Keratinocyte (primary cell): ENCODE measurements around the gene COPZ1. TPM values are rescaled to one million over a fixed set of nuclear protein-coding genes. Genes with fewer than 3 reads are reported as not detected.

Experiments
- DNase-seq: peaks from one replicate; pipeline ENCODE4 v3.0.0-alpha.2; 2011; ENCODE audit warnings: low read depth, missing footprints, low spot score
- FAIRE-seq: peaks from 2 replicates; lab custom pipeline; 2011; peaks lifted over from hg19 to GRCh38; lab: Jason Lieb, UNC
- H2AFZ ChIP-seq: 2 replicates; pipeline ENCODE4 v1.6.0; 2012; ENCODE audit warnings: low read length, control low read depth, inconsistent platforms; ENCODE audit not compliant: control insufficient read depth
- H3K27ac ChIP-seq: 2 replicates; pipeline ENCODE4 v1.5.1; 2011; ENCODE audit warnings: low read length; ENCODE audit not compliant: control insufficient read depth, insufficient read depth
- H3K27me3 ChIP-seq: 3 replicates; pipeline ENCODE4 v1.6.0; 2011; ENCODE audit warnings: low read length; ENCODE audit not compliant: control insufficient read depth, insufficient read depth; ENCODE audit errors: extremely low read depth
- H3K36me3 ChIP-seq, 2 experiments: 2 replicates in 1 of 2; 3 replicates in 1 of 2; pipeline ENCODE4 v1.5.1; 2011; ENCODE audit warnings: low read length in 2 of 2, mild to moderate bottlenecking in 1 of 2; ENCODE audit not compliant: control insufficient read depth in 2 of 2, insufficient read depth in 2 of 2; ENCODE audit errors: extremely low read depth in 1 of 2
- H3K4me1 ChIP-seq: 3 replicates; pipeline ENCODE4 v1.5.1; 2011; ENCODE audit warnings: low read length; ENCODE audit not compliant: control insufficient read depth, insufficient read depth; ENCODE audit errors: extremely low read depth
- H3K4me2 ChIP-seq: 3 replicates; pipeline ENCODE4 v1.6.0; 2011; ENCODE audit warnings: low read depth, low read length; ENCODE audit not compliant: control insufficient read depth, insufficient read depth; ENCODE audit errors: extremely low read depth
- H3K4me3 ChIP-seq, 3 experiments: fragments of 200-600 bp in 1 of 3; sonication (generic) in 1 of 3; 2 replicates in 2 of 3; 3 replicates in 1 of 3; pipeline ENCODE4 v1.5.1; 2011 to 2016; ENCODE audit warnings: low read length in 3 of 3, mild to moderate bottlenecking in 3 of 3, control low read depth in 2 of 3, inconsistent platforms in 1 of 3, low read depth in 1 of 3, mixed read lengths in 1 of 3, mixed run types in 1 of 3, moderate library complexity in 1 of 3; ENCODE audit not compliant: control insufficient read depth in 2 of 3, insufficient read depth in 2 of 3; ENCODE audit errors: extremely low read depth in 1 of 3
- H3K79me2 ChIP-seq: 2 replicates; pipeline ENCODE4 v1.6.0; 2012; ENCODE audit warnings: low read length; ENCODE audit not compliant: control insufficient read depth, insufficient read depth
- H3K9ac ChIP-seq: 3 replicates; pipeline ENCODE4 v1.6.0; 2011; ENCODE audit warnings: low read length; ENCODE audit not compliant: control insufficient read depth, insufficient read depth; ENCODE audit errors: extremely low read depth
- H3K9me1 ChIP-seq: 3 replicates; pipeline ENCODE4 v1.6.0; 2011; ENCODE audit warnings: low read length; ENCODE audit not compliant: control insufficient read depth, insufficient read depth; ENCODE audit errors: extremely low read depth
- H3K9me3 ChIP-seq: 2 replicates; pipeline ENCODE4 v1.5.1; 2012; ENCODE audit warnings: low read depth, low read length; ENCODE audit not compliant: control insufficient read depth
- H4K20me1 ChIP-seq: 3 replicates; pipeline ENCODE4 v1.6.0; 2011; ENCODE audit warnings: low read length; ENCODE audit not compliant: control insufficient read depth, insufficient read depth; ENCODE audit errors: extremely low read depth
- EZH2 ChIP-seq: IDR thresholded peaks from one replicate; pipeline ENCODE4 v1.6.1; 2012; ENCODE audit warnings: inconsistent platforms, mild to moderate bottlenecking, low read length, moderate library complexity
- dilution Hi-C: fragments of 300-500 bp; cut with MboI; formaldehyde crosslinking; loops from one replicate; pipeline ENCODE4 v1.7.0; 2020; ENCODE audit warnings: low sequenced_read_pairs; ENCODE audit not compliant: extremely low pct_ligation_motif_present
- polyA plus RNA-seq, 5 experiments: library from polyadenylated mRNA; depleted of rRNA in 3 of 5; stranded (reverse) in 3 of 5; stranded (forward) in 1 of 5; unstranded in 1 of 5; fragments of >200 nt; gene quantifications; 1 replicate in 1 of 5; 2 replicates in 3 of 5; 3 replicates in 1 of 5; pipeline versions ENCODE4 v1.2.1 to v1.2.3, GENCODE V29; 2011 to 2012; ENCODE audit warnings: missing spikeins in 2 of 5, low read depth in 1 of 5, low replicate concordance in 1 of 5
- TF ChIP-seq, protein P1 (sequence below), 3 experiments: IDR thresholded peaks in 1 of 3; conservative IDR thresholded peaks in 1 of 3; optimal IDR thresholded peaks in 1 of 3; 2 replicates in 2 of 3; 3 replicates in 1 of 3; pipeline versions ENCODE3 to v1.5.1; 2011; ENCODE audit warnings: low read length in 3 of 3, mild to moderate bottlenecking in 3 of 3, moderate library complexity in 2 of 3, control low read depth in 1 of 3, inconsistent platforms in 1 of 3; ENCODE audit not compliant: insufficient read depth in 2 of 3; ENCODE audit errors: extremely low read depth in 1 of 3

The COPZ1 gene
- polyA plus RNA-seq, 1 donor (not counting 4 experiments of a cell fraction or from before 2014, with no cell fraction given), result 280 TPM

GRCh38 chr12:54392485-54393206 lies 67.7 kb downstream of the COPZ1 start:
- TF ChIP-seq, protein P1, sequence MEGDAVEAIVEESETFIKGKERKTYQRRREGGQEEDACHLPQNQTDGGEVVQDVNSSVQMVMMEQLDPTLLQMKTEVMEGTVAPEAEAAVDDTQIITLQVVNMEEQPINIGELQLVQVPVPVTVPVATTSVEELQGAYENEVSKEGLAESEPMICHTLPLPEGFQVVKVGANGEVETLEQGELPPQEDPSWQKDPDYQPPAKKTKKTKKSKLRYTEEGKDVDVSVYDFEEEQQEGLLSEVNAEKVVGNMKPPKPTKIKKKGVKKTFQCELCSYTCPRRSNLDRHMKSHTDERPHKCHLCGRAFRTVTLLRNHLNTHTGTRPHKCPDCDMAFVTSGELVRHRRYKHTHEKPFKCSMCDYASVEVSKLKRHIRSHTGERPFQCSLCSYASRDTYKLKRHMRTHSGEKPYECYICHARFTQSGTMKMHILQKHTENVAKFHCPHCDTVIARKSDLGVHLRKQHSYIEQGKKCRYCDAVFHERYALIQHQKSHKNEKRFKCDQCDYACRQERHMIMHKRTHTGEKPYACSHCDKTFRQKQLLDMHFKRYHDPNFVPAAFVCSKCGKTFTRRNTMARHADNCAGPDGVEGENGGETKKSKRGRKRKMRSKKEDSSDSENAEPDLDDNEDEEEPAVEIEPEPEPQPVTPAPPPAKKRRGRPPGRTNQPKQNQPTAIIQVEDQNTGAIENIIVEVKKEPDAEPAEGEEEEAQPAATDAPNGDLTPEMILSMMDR (optimal IDR thresholded peaks at IDR 0.05 in 1 of 3, IDR thresholded peaks at IDR 0.05 in 1 of 3, conservative IDR thresholded peaks at IDR 0.05 in 1 of 3; ENCODE audit: extremely low read depth in 1 of 3, insufficient read depth in 2 of 3, low read length in 3 of 3), result no peak
- TF ChIP-seq EZH2, result no peak
- Histone ChIP-seq H3K4me2 (peak overlapping the region; percentile 22), H3K4me1 (peaks cover 56% of the 10 kb centered on the region), H4K20me1 (no peaks in the 10 kb centered on the region), H2AFZ (no peak overlapping the region), H3K27ac (peak overlapping the region; percentile 2), H3K36me3 (peaks cover 19 to 39% of the 10 kb centered on the region in 2 experiments), H3K9me3 (no peaks in the 10 kb centered on the region), H3K9ac (no peak overlapping the region), H3K4me3 (no peak overlapping the region), H3K9me1 (peaks cover 1% of the 10 kb centered on the region), H3K79me2 (peaks cover 31% of the 10 kb centered on the region), H3K27me3 (no peaks in the 10 kb centered on the region)
- FAIRE-seq, result no peak
- dilution Hi-C loops, result no loop called here
- no peak for DNase-seq

- no peaks in the 10 kb centered on the region for H4K20me1 ChIP-seq
- H3K36me3 ChIP-seq, result peaks cover 21 to 43% of the 10 kb centered on the region in 2 experiments
- no peak for FAIRE-seq
- H3K27ac ChIP-seq, result peak overlapping the region; percentile 10
- H2AFZ ChIP-seq, result no peak overlapping the region
- DNase-seq, result no peak
- no peak overlapping the region for H3K9ac ChIP-seq
- no peak for TF ChIP-seq EZH2
- TF ChIP-seq, protein P1 (optimal IDR thresholded peaks at IDR 0.05 in 1 of 3, IDR thresholded peaks at IDR 0.05 in 1 of 3, conservative IDR thresholded peaks at IDR 0.05 in 1 of 3; ENCODE audit: extremely low read depth in 1 of 3, insufficient read depth in 2 of 3, low read length in 3 of 3), result no peak
- no peak overlapping the region for H3K4me2 ChIP-seq
- H3K79me2 ChIP-seq, result peaks cover 26% of the 10 kb centered on the region
- dilution Hi-C loops, result no loop called here
- H3K9me3 ChIP-seq, result no peaks in the 10 kb centered on the region
- no peak overlapping the region for H3K4me3 ChIP-seq
- peaks cover 51% of the 10 kb centered on the region for H3K4me1 ChIP-seq
- no peaks in the 10 kb centered on the region for H3K9me1 ChIP-seq
- no peaks in the 10 kb centered on the region for H3K27me3 ChIP-seq
Measured at GRCh38 chr12:54393207-54393609, 68.3 kb downstream of the COPZ1 start.
